Parathyroid adenoma (tissue), 2 donors: ENCODE measurements around the gene DAZAP2.

Experiments
- H2AFZ ChIP-seq: fragments of 300-600 bp; sonication (generic); one replicate; pipeline ENCODE4 v1.7.0; 2017; ENCODE audit warnings: antibody characterized with exemption, mild to moderate bottlenecking
- H3K27ac ChIP-seq: fragments of 300-600 bp; sonication (generic); one replicate; pipeline ENCODE4 v1.7.0; 2017
- H3K27me3 ChIP-seq: fragments of 300-600 bp; sonication (generic); one replicate; pipeline ENCODE4 v1.7.0; 2017; ENCODE audit warnings: low read length; ENCODE audit not compliant: control insufficient read depth, insufficient read depth
- H3K36me3 ChIP-seq: fragments of 300-600 bp; sonication (generic); one replicate; pipeline ENCODE4 v1.7.0; 2017; ENCODE audit warnings: low read length; ENCODE audit not compliant: control insufficient read depth, insufficient read depth
- H3K4me1 ChIP-seq: fragments of 300-600 bp; sonication (generic); one replicate; pipeline ENCODE4 v1.7.0; 2017; ENCODE audit warnings: control low read depth
- H3K4me2 ChIP-seq: fragments of 300-600 bp; sonication (generic); one replicate; pipeline ENCODE4 v1.7.0; 2017; ENCODE audit warnings: low read length
- H3K4me3 ChIP-seq: fragments of 300-600 bp; sonication (generic); one replicate; pipeline ENCODE4 v1.7.0; 2017; ENCODE audit warnings: low read depth, low read length
- H3K79me2 ChIP-seq: fragments of 300-600 bp; sonication (generic); one replicate; pipeline ENCODE4 v1.7.0; 2017; ENCODE audit warnings: control low read depth
- H3K9ac ChIP-seq: fragments of 300-600 bp; sonication (generic); one replicate; pipeline ENCODE4 v1.7.0; 2017; ENCODE audit warnings: mild to moderate bottlenecking
- H3K9me3 ChIP-seq: fragments of 300-600 bp; sonication (generic); one replicate; pipeline ENCODE4 v1.7.0; 2017; ENCODE audit warnings: low read length; ENCODE audit not compliant: control insufficient read depth
- TF ChIP-seq, protein P1 (sequence below): fragments of 300-600 bp; sonication (generic); IDR thresholded peaks from one replicate; pipeline ENCODE4 v1.7.0; 2017; ENCODE audit warnings: antibody characterized with exemption, mild to moderate bottlenecking
- donor health status: primary hyperparathyroidism.

The DAZAP2 gene

GRCh38 chr12:51192284-51192671 lies 46.3 kb upstream of the DAZAP2 start:
- Histone ChIP-seq H3K9ac (no peak overlapping the region), H3K27ac (no peak overlapping the region), H2AFZ (no peak overlapping the region), H3K79me2 (no peaks in the 10 kb centered on the region), H3K4me1 (no peaks in the 10 kb centered on the region), H3K36me3 (no peaks in the 10 kb centered on the region), H3K9me3 (no peaks in the 10 kb centered on the region), H3K4me2 (no peak overlapping the region), H3K4me3 (no peak overlapping the region), H3K27me3 (no peaks in the 10 kb centered on the region)
- TF ChIP-seq, protein P1, sequence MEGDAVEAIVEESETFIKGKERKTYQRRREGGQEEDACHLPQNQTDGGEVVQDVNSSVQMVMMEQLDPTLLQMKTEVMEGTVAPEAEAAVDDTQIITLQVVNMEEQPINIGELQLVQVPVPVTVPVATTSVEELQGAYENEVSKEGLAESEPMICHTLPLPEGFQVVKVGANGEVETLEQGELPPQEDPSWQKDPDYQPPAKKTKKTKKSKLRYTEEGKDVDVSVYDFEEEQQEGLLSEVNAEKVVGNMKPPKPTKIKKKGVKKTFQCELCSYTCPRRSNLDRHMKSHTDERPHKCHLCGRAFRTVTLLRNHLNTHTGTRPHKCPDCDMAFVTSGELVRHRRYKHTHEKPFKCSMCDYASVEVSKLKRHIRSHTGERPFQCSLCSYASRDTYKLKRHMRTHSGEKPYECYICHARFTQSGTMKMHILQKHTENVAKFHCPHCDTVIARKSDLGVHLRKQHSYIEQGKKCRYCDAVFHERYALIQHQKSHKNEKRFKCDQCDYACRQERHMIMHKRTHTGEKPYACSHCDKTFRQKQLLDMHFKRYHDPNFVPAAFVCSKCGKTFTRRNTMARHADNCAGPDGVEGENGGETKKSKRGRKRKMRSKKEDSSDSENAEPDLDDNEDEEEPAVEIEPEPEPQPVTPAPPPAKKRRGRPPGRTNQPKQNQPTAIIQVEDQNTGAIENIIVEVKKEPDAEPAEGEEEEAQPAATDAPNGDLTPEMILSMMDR: no peak

DNA sequence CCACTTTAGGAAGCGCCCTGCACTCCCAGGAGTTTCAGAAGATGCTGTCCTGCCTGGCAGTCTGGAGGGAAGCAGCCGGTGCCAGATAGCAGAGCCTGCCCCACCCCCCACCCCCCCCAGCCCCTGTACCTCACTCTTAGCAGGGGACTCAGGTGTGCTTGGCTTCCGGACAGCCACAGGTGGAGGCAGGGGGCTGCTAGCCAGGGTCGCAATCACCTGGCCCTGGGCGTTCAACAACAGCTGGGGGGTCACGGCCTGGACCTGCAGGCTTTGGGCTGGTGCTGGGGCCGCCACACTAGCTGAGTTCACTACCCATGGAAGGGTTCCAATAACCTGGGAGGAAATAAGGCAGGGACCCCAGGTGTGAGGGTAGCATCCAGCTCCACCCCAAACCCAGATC lies 42.8 kb upstream of the DAZAP2 start:
- Histone ChIP-seq H3K27me3 (no peaks in the 10 kb centered on the region), H3K79me2 (no peaks in the 10 kb centered on the region), H3K4me2 (no peak overlapping the region), H3K36me3 (no peaks in the 10 kb centered on the region), H3K9ac (no peak overlapping the region), H2AFZ (no peak overlapping the region), H3K4me1 (no peaks in the 10 kb centered on the region), H3K9me3 (no peaks in the 10 kb centered on the region), H3K27ac (no peak overlapping the region), H3K4me3 (no peak overlapping the region)
- TF ChIP-seq, protein P1: no peak

GRCh38 chr12:51196547-51196946 lies 42.1 kb upstream of the DAZAP2 start:
- no peaks in the 10 kb centered on the region for H3K9me3 ChIP-seq
- H3K36me3 ChIP-seq: no peaks in the 10 kb centered on the region
- H3K4me3 ChIP-seq: no peak overlapping the region
- no peaks in the 10 kb centered on the region for H3K27me3 ChIP-seq
- H3K79me2 ChIP-seq: no peaks in the 10 kb centered on the region
- H3K9ac ChIP-seq: no peak overlapping the region
- H3K27ac ChIP-seq: no peak overlapping the region
- no peaks in the 10 kb centered on the region for H3K4me1 ChIP-seq
- no peak overlapping the region for H3K4me2 ChIP-seq
- TF ChIP-seq, protein P1: no peak
- no peak overlapping the region for H2AFZ ChIP-seq

DNA sequence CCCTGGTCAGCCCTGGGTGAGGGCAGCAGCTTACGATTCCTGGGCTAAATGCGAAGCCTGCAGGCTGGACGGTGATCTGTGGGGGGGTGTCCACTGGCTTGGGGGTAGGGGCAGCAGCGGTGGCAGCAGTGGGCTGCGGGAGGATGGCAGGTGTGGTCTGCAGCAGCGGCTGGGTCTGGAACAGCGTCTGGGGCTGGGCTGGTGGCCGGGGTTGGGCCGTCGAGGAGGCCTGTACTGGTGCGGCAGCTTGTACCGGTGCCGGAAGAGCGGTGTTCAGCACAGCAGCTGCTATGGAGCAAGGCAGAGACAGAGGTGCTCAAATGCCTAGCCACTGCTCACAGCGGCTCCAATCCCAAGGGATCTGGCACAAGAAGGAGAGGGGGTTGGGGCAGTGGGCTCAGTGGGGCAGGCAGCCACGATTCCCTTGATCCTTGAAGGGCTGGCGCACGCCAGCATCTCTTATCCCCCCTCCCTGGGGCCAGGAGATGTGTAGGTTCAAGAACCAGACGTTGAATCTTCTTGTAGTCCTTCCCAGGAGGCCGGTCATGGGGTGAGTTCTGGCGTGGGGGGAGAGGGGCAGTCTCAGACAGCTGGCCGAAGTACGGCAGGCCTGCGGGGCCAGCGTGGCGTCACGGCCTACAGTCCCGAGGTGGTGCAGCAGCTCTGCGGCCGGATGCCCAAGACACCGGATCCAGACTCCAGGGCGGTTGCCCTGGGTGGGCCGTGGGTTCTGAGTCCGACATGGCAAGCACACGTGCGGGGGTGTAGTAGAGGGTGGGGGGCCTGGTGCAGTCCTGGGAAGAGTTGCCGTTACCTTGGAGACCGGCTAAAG lies 40.7 kb upstream of the DAZAP2 start:
- no peak overlapping the region for H3K27ac ChIP-seq

More for the DNA sequence above, 40.7 kb upstream of the DAZAP2 start:
- Histone ChIP-seq H3K36me3 (no peaks in the 10 kb centered on the region), H2AFZ (no peak overlapping the region), H3K4me3 (no peak overlapping the region), H3K79me2 (no peaks in the 10 kb centered on the region), H3K27me3 (no peaks in the 10 kb centered on the region), H3K4me1 (no peaks in the 10 kb centered on the region), H3K9me3 (no peaks in the 10 kb centered on the region), H3K9ac (no peak overlapping the region), H3K4me2 (no peak overlapping the region)
- TF ChIP-seq, protein P1: no peak
